Neural crest cell (in vitro differentiated cells): ENCODE results near the gene IFITM10. TPM values are rescaled to one million over a fixed set of nuclear protein-coding genes. Genes with fewer than 3 reads are reported as not detected.
A peak's percentile ranks its signal among the peaks of the same experiment; 100 is the strongest.

ENCODE experiments used
- DNase-seq: peaks from one replicate; pipeline ENCODE4 v3.0.0; 2021; ENCODE audit warnings: low read depth, mixed read lengths, low spot score
- H3K27ac Mint-ChIP-seq: one replicate; pipeline ENCODE4 v1.8.0; 2021; ENCODE audit warnings: mild to moderate bottlenecking, mixed read lengths; ENCODE audit not compliant: unreplicated experiment
- H3K27me3 Mint-ChIP-seq: 2 replicates; pipeline ENCODE4 v1.8.0; 2021; ENCODE audit warnings: low read depth, mild to moderate bottlenecking, mixed read lengths
- H3K36me3 Mint-ChIP-seq: 2 replicates; pipeline ENCODE4 v1.8.0; 2021; ENCODE audit warnings: low read depth, mild to moderate bottlenecking, mixed read lengths
- H3K4me1 Mint-ChIP-seq: 2 replicates; pipeline ENCODE4 v1.8.0; 2021; ENCODE audit warnings: mixed read lengths
- H3K4me3 Mint-ChIP-seq: one replicate; pipeline ENCODE4 v1.8.0; 2021; ENCODE audit warnings: mild to moderate bottlenecking, mixed read lengths
- H3K9me3 Mint-ChIP-seq: 2 replicates; pipeline ENCODE4 v1.8.0; 2021; ENCODE audit warnings: mixed read lengths
- CTCF ChIP-seq: fragments of 200-600 bp; sonication (generic); conservative IDR thresholded peaks from 2 replicates; pipeline ENCODE4 v1.5.0; 2021; ENCODE audit warnings: antibody characterized with exemption, mild to moderate bottlenecking
- total RNA-seq: library from RNA; stranded (reverse); gene quantifications from 2 replicates; pipeline ENCODE4 v1.2.1, GENCODE V29; 2021

IFITM10 gene
- total RNA-seq, 1 donor from 2014 or later, result not detected

GRCh38 chr11:1768141-1768469 lies 17.7 kb upstream of the IFITM10 start:
- Mint-ChIP-seq H3K4me3 (no peak overlapping the region), H3K9me3 (no peaks in the 10 kb centered on the region), H3K27ac (no peak overlapping the region), H3K36me3 (no peaks in the 10 kb centered on the region), H3K4me1 (peaks cover 14% of the 10 kb centered on the region), H3K27me3 (no peaks in the 10 kb centered on the region)
- DNase-seq, result no peak
- no peak for TF ChIP-seq CTCF

GRCh38 chr11:1767399-1768140 lies 17.2 kb upstream of the IFITM10 start:
- Mint-ChIP-seq H3K4me1 (peaks cover 13% of the 10 kb centered on the region), H3K27me3 (no peaks in the 10 kb centered on the region), H3K27ac (no peak overlapping the region), H3K4me3 (no peak overlapping the region), H3K36me3 (no peaks in the 10 kb centered on the region), H3K9me3 (no peaks in the 10 kb centered on the region)
- TF ChIP-seq CTCF, result no peak
- DNase-seq, result no peak

GRCh38 chr11:1766719-1767398 lies 16.5 kb upstream of the IFITM10 start:
- TF ChIP-seq CTCF, result no peak
- Mint-ChIP-seq H3K4me3 (no peak overlapping the region), H3K27ac (no peak overlapping the region)

GRCh38 chr11:1765871-1766718 lies 15.7 kb upstream of the IFITM10 start:
- TF ChIP-seq CTCF, result no peak
- Mint-ChIP-seq H3K4me3 (peak overlapping the region; percentile 41), H3K36me3 (no peaks in the 10 kb centered on the region), H3K9me3 (no peaks in the 10 kb centered on the region), H3K27me3 (no peaks in the 10 kb centered on the region), H3K27ac (no peak overlapping the region), H3K4me1 (peaks cover 5% of the 10 kb centered on the region)
- no peak for DNase-seq

More at GRCh38 chr11:1766719-1767398, 16.5 kb upstream of the IFITM10 start:
- H3K9me3 Mint-ChIP-seq, result no peaks in the 10 kb centered on the region
- no peak for DNase-seq
- H3K27me3 Mint-ChIP-seq, result no peaks in the 10 kb centered on the region
- H3K36me3 Mint-ChIP-seq, result no peaks in the 10 kb centered on the region
- H3K4me1 Mint-ChIP-seq, result peaks cover 6% of the 10 kb centered on the region

GRCh38 chr11:1763796-1764661 lies 13.6 kb upstream of the IFITM10 start, which contains the start of gene CTSD:
CTSD (minus strand) TSS chr11:1763927; CDS start chr11:1763859, 68 bp downstream.
- peak; percentile 84 for DNase-seq
- no peaks in the 10 kb centered on the region for H3K36me3 Mint-ChIP-seq
- no peaks in the 10 kb centered on the region for H3K9me3 Mint-ChIP-seq
- TF ChIP-seq CTCF, result no peak
- peak within 1 kb of the TSS; percentile 96 for H3K4me3 Mint-ChIP-seq
- H3K4me1 Mint-ChIP-seq, result peaks cover 5% of the 10 kb centered on the region
- no peaks in the 10 kb centered on the region for H3K27me3 Mint-ChIP-seq
- H3K27ac Mint-ChIP-seq, result peak within 1 kb of the TSS; percentile 90
